ENCODE measurements around the gene TNRC6C. TPM values are rescaled to one million over a fixed set of nuclear protein-coding genes. Genes with fewer than 3 reads are reported as not detected.

The TNRC6C gene
- total and polyA plus RNA-seq, 2 experiments from 2014 or later = 10.1 to 16.6 TPM

GRCh38 chr17:78034429-78035091 lies 76.1 kb downstream of the TNRC6C start (continued):
- TF ChIP-seq ZNF462 (CRISPR knock-in tag; IDR thresholded peaks at IDR 0.05) = no peak

GRCh38 chr17:78037280-78037679 lies 78.8 kb downstream of the TNRC6C start:
- Histone ChIP-seq H3K79me2 (replicated peaks; ENCODE audit: insufficient read depth) (no peaks in the 10 kb centered on the region; the same call in 1 of the 2 replicates), H4K20me1 (replicated peaks; ENCODE audit: insufficient read depth) (0 out of 2 replicates have a peak, but pooled peaks cover 6% of the 10 kb centered on the region), H3F3A (replicated peaks; ENCODE audit: low read depth) (no peaks in the 10 kb centered on the region), H3K27me3 (ENCODE audit: insufficient read depth) (no peaks in the 10 kb centered on the region), H3K4me3 (no peak overlapping the region), H3K4me1 (ENCODE audit: insufficient read depth) (no peaks in the 10 kb centered on the region), H3K27ac (ENCODE audit: low read depth) (no peak overlapping the region), H3K4me2 (no peak overlapping the region), H3K9me2 (ENCODE audit: insufficient read depth) (no peaks in the 10 kb centered on the region), H2AFZ (no peak overlapping the region), H3K36me3 (ENCODE audit: insufficient read depth) (no peaks in the 10 kb centered on the region)
- Mint-ChIP-seq H3K27me3 (ENCODE audit: insufficient read depth, low read depth, poor library complexity) (peaks cover 11% of the 10 kb centered on the region), H3K4me1 (peaks cover 11% of the 10 kb centered on the region), H3K9me3 (no peaks in the 10 kb centered on the region), H3K4me3 (no peak overlapping the region), H3K27ac (no peak overlapping the region), H3K36me3 (ENCODE audit: low read depth) (peaks cover 37% of the 10 kb centered on the region)
- TF ChIP-seq ZNF462 (CRISPR knock-in tag; IDR thresholded peaks at IDR 0.05) (no peak), STAT1 (IDR thresholded peaks at IDR 0.05; ENCODE audit: unreplicated experiment) (no peak), POLR2AphosphoS5 (IDR thresholded peaks at IDR 0.05; ENCODE audit: low read depth) (no peak), NANOG (IDR thresholded peaks at IDR 0.05; ENCODE audit: borderline replicate concordance) (no peak), CREB1 (CRISPR knock-in tag; IDR thresholded peaks at IDR 0.05; ENCODE audit: low read depth) (no peak)
- DNase-seq (ENCODE audit: low spot score) (no peak), ATAC-seq (no peak)

Data from GM23338 (cell line).